ENCODE results near the gene SELENOF. TPM values are rescaled to one million over a fixed set of nuclear protein-coding genes. Genes with fewer than 3 reads are reported as not detected.

Gene SELENOF
- total and polyA plus RNA-seq, 10 of the 15 experiments (the other 5 are each of a cell fraction or from before 2014, with no cell fraction given) = 98.7 to 254 (median 172) TPM

DNA sequence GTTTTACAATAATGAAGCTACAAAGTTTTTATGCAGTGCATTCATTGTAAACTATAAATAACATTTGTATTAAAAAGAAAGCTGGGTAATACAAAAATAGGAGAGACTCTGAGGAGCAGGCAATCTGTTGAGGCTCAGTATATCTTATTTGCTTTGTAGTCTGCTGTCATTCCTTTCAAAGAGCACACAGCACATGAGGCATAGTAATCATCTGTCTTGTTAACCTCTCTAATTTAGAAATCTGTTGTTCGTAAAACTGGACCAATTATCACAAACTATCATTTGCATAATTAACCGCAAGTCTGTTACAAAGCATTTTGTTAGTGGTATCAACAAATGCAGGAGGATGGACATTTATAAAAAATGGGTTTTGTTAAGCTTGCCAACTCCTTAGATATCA, 51.0 kb downstream of the SELENOF start (continued):
- TF ChIP-seq, protein P1, sequence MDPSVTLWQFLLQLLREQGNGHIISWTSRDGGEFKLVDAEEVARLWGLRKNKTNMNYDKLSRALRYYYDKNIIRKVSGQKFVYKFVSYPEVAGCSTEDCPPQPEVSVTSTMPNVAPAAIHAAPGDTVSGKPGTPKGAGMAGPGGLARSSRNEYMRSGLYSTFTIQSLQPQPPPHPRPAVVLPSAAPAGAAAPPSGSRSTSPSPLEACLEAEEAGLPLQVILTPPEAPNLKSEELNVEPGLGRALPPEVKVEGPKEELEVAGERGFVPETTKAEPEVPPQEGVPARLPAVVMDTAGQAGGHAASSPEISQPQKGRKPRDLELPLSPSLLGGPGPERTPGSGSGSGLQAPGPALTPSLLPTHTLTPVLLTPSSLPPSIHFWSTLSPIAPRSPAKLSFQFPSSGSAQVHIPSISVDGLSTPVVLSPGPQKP (IDR thresholded peaks at IDR 0.05; ENCODE audit: low read depth, low read length) = no peak
- TF ChIP-seq, protein P2, sequence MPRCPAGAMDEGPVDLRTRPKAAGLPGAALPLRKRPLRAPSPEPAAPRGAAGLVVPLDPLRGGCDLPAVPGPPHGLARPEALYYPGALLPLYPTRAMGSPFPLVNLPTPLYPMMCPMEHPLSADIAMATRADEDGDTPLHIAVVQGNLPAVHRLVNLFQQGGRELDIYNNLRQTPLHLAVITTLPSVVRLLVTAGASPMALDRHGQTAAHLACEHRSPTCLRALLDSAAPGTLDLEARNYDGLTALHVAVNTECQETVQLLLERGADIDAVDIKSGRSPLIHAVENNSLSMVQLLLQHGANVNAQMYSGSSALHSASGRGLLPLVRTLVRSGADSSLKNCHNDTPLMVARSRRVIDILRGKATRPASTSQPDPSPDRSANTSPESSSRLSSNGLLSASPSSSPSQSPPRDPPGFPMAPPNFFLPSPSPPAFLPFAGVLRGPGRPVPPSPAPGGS (IDR thresholded peaks at IDR 0.05; ENCODE audit: borderline replicate concordance, insufficient read depth, low read depth, low read length, poor library complexity, severe bottlenecking) = no peak
- TF ChIP-seq ZNF24 (IDR thresholded peaks at IDR 0.05) (no peak), GATAD2B (conservative IDR thresholded peaks at IDR 0.05; ENCODE audit: low read depth) (no peak), BACH1 (IDR thresholded peaks at IDR 0.05; ENCODE audit: borderline replicate concordance) (no peak), SUPT20H (IDR thresholded peaks at IDR 0.05; ENCODE audit: borderline replicate concordance, control insufficient read depth, low read depth, low read length) (no peak), DPF2 (IDR thresholded peaks at IDR 0.05) (no peak)

DNA sequence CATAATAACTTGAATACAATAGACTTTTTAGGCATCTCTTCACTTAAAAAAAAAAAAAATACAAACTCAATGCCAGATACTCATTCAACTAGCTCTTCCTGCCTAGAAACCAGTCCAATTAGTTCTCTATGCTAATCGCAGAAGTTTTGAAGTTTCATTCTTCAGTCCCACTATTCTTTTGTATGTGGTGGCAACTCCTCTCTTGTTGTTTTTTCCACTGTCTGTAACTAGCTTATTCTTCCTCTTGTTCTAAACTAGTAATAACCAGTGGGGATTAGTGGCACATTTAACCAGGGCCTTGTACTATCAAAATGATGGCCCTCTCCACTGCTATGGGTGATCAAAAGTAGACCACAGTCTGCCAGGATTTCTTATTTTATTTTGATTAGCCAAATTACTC, 52.5 kb downstream of the SELENOF start:
- SMC1A ChIA-PET (ENCODE audit: uncharacterized antibody, unreplicated experiment) = interaction anchor here (0.6 to 1.1 kb wide), 5 partner anchors 10 to 1099 kb away, joined by 3 read pairs; no protein-coding TSS in a partner anchor
- intact Hi-C loops (cut with micrococcal nuclease; ENCODE audit: unreplicated experiment) = no loop called here
- no TSS peak for BruUV-seq (replicated peaks)
- no peak for DNase-seq (ENCODE audit: low read depth, low spot score)
- Histone ChIP-seq H2AFZ (ENCODE audit: control insufficient read depth, low read depth, low read length) (no peak overlapping the region), H3K27me3 (replicated peaks in 1 of 2; ENCODE audit: control insufficient read depth in 2 of 2, insufficient read depth in 2 of 2, low read length in 1 of 2) (no peaks in the 10 kb centered on the region), H3K4me1 (ENCODE audit: control insufficient read depth, insufficient read depth, low read length) (no peaks in the 10 kb centered on the region), H3K9ac (ENCODE audit: control insufficient read depth, insufficient read depth, low read length) (no peak overlapping the region), H3K4me2 (ENCODE audit: control insufficient read depth, insufficient read depth) (no peak overlapping the region), H3K27ac (ENCODE audit: control insufficient read depth, insufficient read depth) (no peak overlapping the region), H3K36me3 (ENCODE audit: control insufficient read depth in 2 of 2, insufficient read depth in 2 of 2, low read length in 1 of 2) (peaks cover 0 to 5% of the 10 kb centered on the region in 2 experiments; a peak in 1 of 4 replicates), H3K9me3 (replicated peaks; ENCODE audit: control insufficient read depth, insufficient read depth, low read length) (no peaks in the 10 kb centered on the region), H3K79me2 (ENCODE audit: control insufficient read depth, insufficient read depth, low read length) (no peaks in the 10 kb centered on the region; the same call in 1 of the 2 replicates), H3K4me3 (no peak overlapping the region), H4K20me1 (ENCODE audit: control insufficient read depth, insufficient read depth) (no peaks in the 10 kb centered on the region)
- RAD21 ChIA-PET (ENCODE audit: unreplicated experiment) = interaction anchor here (0.9 kb wide), 1 partner anchor 53 kb away, joined by 4 read pairs; the partner anchor contains the start of genes HS2ST1 and SELENOF
- in situ Hi-C loops (cut with MboI) = no loop called here
- POLR2A ChIA-PET = interaction anchor here (1.0 kb wide), 1 partner anchor 53 kb away, joined by 3 read pairs; the partner anchor contains the start of genes HS2ST1 and SELENOF
- ATAC-seq = no peak
- no peak for FAIRE-seq
- CTCF ChIA-PET = interaction anchor here (1.3 to 2.1 kb wide), 3 partner anchors 12 to 224 kb away, joined by 4 to 7 read pairs (median 4); no protein-coding TSS in a partner anchor
- 10% methylated on average over 1 of the region's 1 CpG for WGBS (ENCODE audit: insufficient coverage, insufficient replicate concordance, low lambda C conversion rate, missing lambda C conversion rate)
- no peak for TF ChIP-seq TCF3 (IDR thresholded peaks at IDR 0.05; ENCODE audit: borderline replicate concordance, insufficient read depth, low read depth, low read length)
- TF ChIP-seq JUND (IDR thresholded peaks at IDR 0.05; ENCODE audit: low read depth, low read length) = no peak
- TF ChIP-seq, protein P3, sequence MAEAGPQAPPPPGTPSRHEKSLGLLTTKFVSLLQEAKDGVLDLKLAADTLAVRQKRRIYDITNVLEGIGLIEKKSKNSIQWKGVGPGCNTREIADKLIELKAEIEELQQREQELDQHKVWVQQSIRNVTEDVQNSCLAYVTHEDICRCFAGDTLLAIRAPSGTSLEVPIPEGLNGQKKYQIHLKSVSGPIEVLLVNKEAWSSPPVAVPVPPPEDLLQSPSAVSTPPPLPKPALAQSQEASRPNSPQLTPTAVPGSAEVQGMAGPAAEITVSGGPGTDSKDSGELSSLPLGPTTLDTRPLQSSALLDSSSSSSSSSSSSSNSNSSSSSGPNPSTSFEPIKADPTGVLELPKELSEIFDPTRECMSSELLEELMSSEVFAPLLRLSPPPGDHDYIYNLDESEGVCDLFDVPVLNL (IDR thresholded peaks at IDR 0.05; ENCODE audit: low read depth, low read length) = no peak
- TF ChIP-seq, protein P4, sequence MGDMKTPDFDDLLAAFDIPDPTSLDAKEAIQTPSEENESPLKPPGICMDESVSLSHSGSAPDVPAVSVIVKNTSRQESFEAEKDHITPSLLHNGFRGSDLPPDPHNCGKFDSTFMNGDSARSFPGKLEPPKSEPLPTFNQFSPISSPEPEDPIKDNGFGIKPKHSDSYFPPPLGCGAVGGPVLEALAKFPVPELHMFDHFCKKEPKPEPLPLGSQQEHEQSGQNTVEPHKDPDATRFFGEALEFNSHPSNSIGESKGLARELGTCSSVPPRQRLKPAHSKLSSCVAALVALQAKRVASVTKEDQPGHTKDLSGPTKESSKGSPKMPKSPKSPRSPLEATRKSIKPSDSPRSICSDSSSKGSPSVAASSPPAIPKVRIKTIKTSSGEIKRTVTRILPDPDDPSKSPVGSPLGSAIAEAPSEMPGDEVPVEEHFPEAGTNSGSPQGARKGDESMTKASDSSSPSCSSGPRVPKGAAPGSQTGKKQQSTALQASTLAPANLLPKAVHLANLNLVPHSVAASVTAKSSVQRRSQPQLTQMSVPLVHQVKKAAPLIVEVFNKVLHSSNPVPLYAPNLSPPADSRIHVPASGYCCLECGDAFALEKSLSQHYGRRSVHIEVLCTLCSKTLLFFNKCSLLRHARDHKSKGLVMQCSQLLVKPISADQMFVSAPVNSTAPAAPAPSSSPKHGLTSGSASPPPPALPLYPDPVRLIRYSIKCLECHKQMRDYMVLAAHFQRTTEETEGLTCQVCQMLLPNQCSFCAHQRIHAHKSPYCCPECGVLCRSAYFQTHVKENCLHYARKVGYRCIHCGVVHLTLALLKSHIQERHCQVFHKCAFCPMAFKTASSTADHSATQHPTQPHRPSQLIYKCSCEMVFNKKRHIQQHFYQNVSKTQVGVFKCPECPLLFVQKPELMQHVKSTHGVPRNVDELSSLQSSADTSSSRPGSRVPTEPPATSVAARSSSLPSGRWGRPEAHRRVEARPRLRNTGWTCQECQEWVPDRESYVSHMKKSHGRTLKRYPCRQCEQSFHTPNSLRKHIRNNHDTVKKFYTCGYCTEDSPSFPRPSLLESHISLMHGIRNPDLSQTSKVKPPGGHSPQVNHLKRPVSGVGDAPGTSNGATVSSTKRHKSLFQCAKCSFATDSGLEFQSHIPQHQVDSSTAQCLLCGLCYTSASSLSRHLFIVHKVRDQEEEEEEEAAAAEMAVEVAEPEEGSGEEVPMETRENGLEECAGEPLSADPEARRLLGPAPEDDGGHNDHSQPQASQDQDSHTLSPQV (IDR thresholded peaks at IDR 0.05) = no peak
